H1 (cell line): ENCODE data around the gene CLPTM1L. TPM values are rescaled to one million over a fixed set of nuclear protein-coding genes. Genes with fewer than 3 reads are reported as not detected.

Source experiments
- BACH1 ChIP-seq: IDR thresholded peaks from 2 replicates; pipeline ENCODE4 v1.6.1; 2012; ENCODE audit warnings: low read length, improper control_type of control experiment
- CEBPB ChIP-seq: IDR thresholded peaks from 2 replicates; pipeline ENCODE4 v1.6.1; 2012; ENCODE audit warnings: low read depth, low read length
- E2F6 ChIP-seq: IDR thresholded peaks from 2 replicates; pipeline ENCODE4 v1.6.1; 2012; ENCODE audit warnings: inconsistent platforms
- FOSL1 ChIP-seq: IDR thresholded peaks from 2 replicates; pipeline ENCODE4 v1.6.1; 2011; ENCODE audit warnings: mild to moderate bottlenecking, low read depth, low read length, moderate library complexity; ENCODE audit not compliant: insufficient read depth
- KDM5A ChIP-seq: fragments of 200-600 bp; IDR thresholded peaks from 2 replicates; pipeline ENCODE4 v1.7.1; 2012; ENCODE audit warnings: mild to moderate bottlenecking, low read length, inconsistent platforms, mixed read lengths
- MAFK ChIP-seq: IDR thresholded peaks from 2 replicates; pipeline ENCODE4 v1.6.1; 2012; ENCODE audit warnings: low read depth, mild to moderate bottlenecking, improper control_type of control experiment, low read length
- RBBP5 ChIP-seq: IDR thresholded peaks from 2 replicates; pipeline ENCODE4 v1.7.1; 2012; ENCODE audit warnings: low read depth, mild to moderate bottlenecking, inconsistent platforms, low read length, moderate library complexity, borderline replicate concordance
- RFX5 ChIP-seq: IDR thresholded peaks from 2 replicates; pipeline ENCODE4 v1.6.1; 2011; ENCODE audit warnings: low read depth, low read length, improper control_type of control experiment, borderline replicate concordance
- SP1 ChIP-seq: IDR thresholded peaks from 2 replicates; pipeline ENCODE4 v1.6.1; 2011; ENCODE audit warnings: low read depth, low read length
- TAF1 ChIP-seq: IDR thresholded peaks from 2 replicates; pipeline ENCODE4 v1.6.1; 2011; ENCODE audit warnings: mild to moderate bottlenecking, low read depth, low read length
- polyA plus RNA-seq, 7 experiments: library from polyadenylated mRNA; depleted of rRNA in 3 of 7; stranded (reverse) in 5 of 7; unstranded in 2 of 7; fragments of >200 nt in 5 of 7; fragments of 200-250 nt in 2 of 7; gene quantifications; 1 replicate in 5 of 7; 2 replicates in 1 of 7; 4 replicates in 1 of 7; pipeline versions ENCODE4 v1.2.1 to v1.2.3, GENCODE V29; 2011 to 2013; ENCODE audit warnings: missing spikeins in 2 of 7, mixed read lengths in 2 of 7
- total RNA-seq: library from RNA; stranded (reverse); fragmentation: NEBNext Ultra II Directional; extraction: Animal tissue kit (Norgen Biotek cat#: 25700); gene quantifications from 2 replicates; pipeline ENCODE4 v1.2.1, GENCODE V29; 2021

The CLPTM1L gene
- total and polyA plus RNA-seq, 2 of the 8 experiments (the other 6 are each of a cell fraction or from before 2014, with no cell fraction given): 102 to 119 TPM

- TF ChIP-seq RFX5: no peak
- TF ChIP-seq RBBP5: 0 out of 2 replicates have a peak, but pooled peaks have one; percentile 26
- TF ChIP-seq MAFK: no peak
- TF ChIP-seq KDM5A: no peak
- peak; percentile 64 for TF ChIP-seq E2F6
- TF ChIP-seq CEBPB: no peak
- TF ChIP-seq BACH1: no peak
- TF ChIP-seq TAF1: peak; percentile 57; the same call in 1 of the 2 replicates
- no peak for TF ChIP-seq SP1
- TF ChIP-seq FOSL1: no peak
Observed at GRCh38 chr5:1386274-1386717, 41.4 kb upstream of the CLPTM1L start (continued).
